Activated T-cell treated with anti-CD3 and anti-CD28 coated beads for 48 hours (primary cell): ENCODE measurements around the gene NECAP2.
"Not testable (repeated sequence)": the region's sequence is repeated elsewhere in the genome, so short reads cannot be mapped to it uniquely, and the experiment has no call there.

Source experiments
- DNase-seq: peaks from one replicate; pipeline ENCODE4 v3.0.0-alpha.2; 2020; ENCODE audit warnings: low read depth

The NECAP2 gene

DNA sequence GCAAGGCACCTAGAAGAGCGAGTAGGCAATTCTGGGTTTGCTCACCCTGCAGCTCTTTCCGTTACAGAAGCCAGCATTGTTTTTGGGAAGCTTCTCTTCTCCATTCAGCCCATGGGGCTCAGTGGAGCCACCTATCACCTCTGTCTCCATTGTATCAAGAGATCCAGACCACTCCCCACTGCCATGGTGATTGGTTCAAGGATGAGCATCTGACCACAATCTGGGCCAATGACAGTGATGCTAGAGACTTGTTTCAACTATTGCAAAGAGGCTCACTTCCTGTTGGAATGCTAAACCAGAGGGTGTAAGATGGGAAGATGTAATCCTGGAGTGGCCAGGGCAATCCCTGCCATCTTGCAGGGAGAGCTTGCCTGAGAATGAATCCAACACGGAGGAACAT lies 9.9 kb upstream of the NECAP2 start:
- DNase-seq, result no peak

DNA sequence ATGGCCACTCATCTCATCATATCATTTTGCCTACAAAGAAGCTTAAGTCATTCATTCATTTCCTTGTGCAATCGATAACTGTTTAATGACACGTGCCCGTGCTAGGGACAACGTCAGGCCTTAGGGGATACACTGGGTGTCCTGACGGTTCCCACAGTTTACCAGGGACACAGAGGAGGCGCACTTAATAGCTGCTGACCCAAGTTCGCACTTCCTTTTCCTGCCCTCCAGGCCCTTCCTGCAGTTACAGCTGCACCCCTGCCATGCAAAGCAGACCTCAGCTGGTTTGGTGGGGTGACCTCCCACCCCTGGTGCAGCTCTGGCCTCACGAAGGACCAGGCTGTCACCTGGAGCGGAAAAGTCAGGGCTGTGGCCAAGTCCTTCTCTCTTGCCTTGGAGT lies 7.5 kb upstream of the NECAP2 start:
- DNase-seq, result no peak

DNA sequence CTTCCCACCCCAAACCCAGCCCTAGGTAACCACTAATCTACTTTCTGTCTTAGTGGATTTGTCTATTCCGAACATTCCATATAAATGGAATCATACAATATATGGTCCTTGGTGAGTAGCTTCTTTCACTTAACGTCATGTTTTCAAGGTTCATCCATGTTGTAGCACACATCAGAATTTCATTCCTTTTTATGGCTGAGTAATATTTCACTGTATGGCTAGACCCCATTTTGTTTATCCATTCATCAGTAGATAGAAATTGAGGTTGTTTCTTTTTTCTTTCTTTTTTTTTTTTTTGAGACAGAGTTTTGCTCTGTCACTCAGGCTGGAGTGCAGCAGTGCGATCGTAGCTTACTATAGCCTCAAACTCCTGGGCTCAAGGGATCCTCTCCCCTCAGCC lies 6.5 kb upstream of the NECAP2 start:
- no peak for DNase-seq

DNA sequence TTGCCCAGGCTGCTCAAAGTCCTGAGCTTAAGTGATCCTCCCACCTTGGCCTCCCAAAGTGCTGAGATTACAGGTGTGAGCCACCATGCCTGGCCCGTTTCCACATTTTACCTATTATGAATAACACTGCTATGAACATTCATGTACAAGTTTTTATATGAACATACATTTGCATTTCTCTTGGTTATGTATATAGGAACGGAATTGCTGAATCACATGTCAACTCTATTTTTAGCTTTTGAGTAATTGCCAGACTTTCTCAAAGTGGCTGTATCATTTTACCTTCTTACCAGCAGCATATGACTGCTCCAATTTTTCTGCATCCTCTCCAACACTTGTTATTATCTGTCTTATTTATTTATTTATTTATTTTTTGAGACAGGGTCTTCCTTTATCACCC lies 6.0 kb upstream of the NECAP2 start:
- no peak for DNase-seq

- no peak for DNase-seq
Measured at GRCh38 chr1:16436946-16437474, 3.5 kb upstream of the NECAP2 start, which contains the start of gene SPATA21. TSS of gene SPATA21 (minus strand) at chr1:16437424. CDS start at chr1:16431371, 6,053 bp downstream.

GRCh38 chr1:16438516-16438915 lies 2.0 kb upstream of the NECAP2 start:
- DNase-seq, result no peak

DNA sequence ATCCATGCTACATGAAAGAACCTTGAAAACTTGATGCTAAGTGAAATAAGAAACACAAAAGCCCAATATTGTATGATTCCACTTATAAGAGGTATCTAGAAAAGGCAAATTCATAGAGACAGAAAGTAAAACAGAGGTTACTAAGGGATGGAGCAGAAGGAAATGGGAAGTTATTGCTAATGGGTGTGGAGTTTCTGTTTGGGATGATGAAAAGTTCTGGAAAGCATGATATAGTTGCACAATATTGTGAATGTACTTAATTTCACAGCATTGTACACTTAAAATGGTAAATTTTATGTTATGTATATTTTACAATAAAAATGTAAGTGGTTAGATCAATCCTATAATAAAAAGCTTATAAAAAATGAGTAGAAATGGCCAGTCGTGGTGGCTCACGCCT lies 1.6 kb upstream of the NECAP2 start:
- no peak for DNase-seq

- DNase-seq, result no peak
Measured at GRCh38 chr1:16440131-16440469, 424 bp upstream of the NECAP2 start.

DNA sequence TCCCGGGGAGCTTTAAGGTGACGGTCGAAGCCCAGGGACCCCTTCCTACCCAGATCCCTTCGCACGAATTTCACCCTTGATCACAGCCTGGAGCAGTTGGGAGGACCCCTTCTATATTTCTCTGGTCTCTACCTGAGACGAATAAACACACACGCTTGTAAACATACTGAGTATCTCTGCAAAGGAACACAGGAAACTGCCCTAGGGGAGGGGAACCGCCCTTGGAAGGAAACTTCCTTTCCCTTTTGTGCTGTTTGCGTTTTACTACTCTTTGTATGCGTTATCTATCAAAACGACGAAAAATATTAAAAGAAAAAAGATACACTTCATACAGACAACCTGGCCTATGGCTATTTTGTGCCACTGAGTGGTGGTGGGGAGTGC lies 750 bp downstream of the NECAP2 start:
- DNase-seq, result no peak

DNA sequence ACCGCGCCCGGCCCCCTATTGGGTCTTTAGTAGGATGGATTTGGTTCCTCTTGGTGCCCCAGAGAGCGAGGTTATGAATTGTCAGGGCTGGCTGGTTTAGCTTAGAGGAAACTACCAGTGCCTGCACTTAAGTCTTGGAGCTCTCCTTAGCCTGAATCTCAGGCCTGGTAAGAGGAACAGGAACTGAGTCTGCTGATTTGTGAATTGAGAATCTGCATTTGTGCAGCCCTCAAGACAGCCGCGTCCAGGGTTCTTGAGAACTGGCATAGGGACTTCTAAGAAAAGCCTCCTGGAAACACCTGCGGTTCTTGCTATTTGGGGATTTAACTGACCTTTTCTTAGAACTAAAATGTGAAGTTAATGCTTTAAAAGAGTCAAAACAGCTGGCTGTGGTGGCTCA lies 1.7 kb downstream of the NECAP2 start:
- DNase-seq, result no peak

GRCh38 chr1:16442941-16443340 lies 2.4 kb downstream of the NECAP2 start:
- no peak for DNase-seq

DNA sequence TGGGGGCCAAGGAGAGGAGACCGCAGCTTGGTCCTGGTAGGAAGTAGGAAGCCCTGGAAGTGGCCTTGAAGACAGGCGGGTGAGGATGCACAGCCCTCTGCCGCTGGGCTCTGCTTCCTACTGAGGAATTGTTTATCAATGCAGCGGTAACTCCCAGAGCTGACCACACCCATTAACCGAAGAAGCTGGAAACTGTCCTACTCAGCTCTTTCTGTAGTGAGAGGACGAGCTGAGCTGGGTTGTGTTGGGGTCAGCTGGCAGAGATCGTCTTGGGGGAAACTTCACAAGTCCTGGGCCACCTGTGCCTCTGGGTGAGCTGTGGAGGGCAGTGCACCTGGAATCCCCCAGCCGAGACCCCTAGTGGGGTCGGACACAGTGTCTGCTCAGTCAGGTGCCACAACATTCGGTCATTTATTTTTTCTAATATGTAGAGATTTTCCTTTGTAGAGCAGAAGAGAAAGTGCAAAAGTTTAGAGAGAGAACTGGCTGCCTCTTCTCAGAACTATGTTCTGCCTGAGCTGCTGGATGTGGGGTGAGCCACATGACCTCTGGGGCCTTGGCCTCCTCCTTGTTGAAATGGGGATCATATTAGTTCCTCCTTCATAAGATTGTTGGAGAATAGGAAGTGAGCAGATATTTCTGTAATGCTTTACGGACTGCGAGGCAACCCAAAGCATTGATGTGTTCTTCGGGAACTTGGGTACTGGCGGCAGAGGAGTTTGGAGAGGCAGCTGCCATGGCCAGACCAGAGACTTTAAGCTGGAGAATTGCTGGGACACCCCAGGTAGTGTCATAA lies 3.6 kb downstream of the NECAP2 start:
- no peak for DNase-seq

DNA sequence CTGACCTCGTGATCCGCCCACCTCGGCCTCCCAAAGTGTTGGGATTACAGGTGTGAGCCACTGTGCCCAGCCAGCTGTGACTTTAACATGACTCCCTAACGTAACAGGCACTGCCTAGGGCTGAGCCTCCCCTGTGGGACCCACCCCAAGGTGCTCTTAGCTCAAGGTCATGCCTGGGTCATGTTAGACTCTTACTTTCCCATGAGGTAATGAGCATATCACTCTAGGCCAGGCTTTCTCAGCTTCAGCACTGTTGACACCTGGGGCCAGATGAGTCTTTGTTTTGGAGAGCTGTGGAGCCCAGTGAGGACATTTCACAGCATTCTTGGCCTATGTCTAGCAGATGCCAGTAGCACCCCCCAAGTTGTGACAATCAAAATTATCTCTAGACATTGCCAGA lies 4.5 kb downstream of the NECAP2 start:
- DNase-seq, result no peak

- DNase-seq, result no peak
Measured at GRCh38 chr1:16446116-16446515, 5.6 kb downstream of the NECAP2 start.

GRCh38 chr1:16447641-16448040 lies 7.1 kb downstream of the NECAP2 start:
- DNase-seq, result no peak

DNA sequence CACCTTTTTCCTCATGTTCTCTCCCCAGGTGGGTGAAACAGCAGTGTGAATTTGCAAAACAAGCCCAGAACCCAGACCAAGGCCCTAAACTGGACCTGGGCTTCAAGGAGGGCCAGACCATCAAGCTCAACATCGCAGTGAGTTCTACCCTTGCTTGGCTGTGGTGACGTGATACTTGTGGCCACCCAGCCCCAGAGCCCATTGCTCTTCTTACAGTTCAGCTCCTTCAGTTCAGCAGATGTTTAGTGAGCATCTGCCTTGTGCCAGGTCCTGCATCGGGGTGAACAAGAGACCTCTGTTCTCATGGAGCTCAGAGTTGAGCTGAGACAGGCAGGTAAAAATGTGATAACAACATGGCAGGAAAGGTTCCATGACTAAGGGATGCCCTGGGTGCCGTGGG lies 8.5 kb downstream of the NECAP2 start:
- DNase-seq, result no peak

DNA sequence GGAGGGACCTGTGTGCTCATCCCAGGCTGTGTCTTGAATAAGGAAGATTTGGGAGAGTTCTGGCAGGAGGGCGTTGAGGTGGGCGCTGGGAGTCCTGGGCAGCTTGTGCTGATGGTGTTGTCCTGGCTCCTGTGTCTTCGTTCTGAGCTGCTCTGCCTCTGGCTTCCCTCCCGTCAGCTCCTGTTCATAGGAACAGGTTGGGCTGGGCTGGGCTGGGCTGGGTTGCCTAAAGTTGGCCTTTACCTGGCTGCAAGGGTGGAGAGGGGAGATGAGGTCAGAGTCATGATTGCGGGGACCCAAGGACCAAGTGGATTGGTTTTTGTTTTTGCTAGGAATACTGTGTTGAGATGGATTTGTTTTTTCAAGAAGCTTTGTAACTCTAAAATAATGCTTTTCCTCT lies 9.1 kb downstream of the NECAP2 start:
- DNase-seq, result no peak

DNA sequence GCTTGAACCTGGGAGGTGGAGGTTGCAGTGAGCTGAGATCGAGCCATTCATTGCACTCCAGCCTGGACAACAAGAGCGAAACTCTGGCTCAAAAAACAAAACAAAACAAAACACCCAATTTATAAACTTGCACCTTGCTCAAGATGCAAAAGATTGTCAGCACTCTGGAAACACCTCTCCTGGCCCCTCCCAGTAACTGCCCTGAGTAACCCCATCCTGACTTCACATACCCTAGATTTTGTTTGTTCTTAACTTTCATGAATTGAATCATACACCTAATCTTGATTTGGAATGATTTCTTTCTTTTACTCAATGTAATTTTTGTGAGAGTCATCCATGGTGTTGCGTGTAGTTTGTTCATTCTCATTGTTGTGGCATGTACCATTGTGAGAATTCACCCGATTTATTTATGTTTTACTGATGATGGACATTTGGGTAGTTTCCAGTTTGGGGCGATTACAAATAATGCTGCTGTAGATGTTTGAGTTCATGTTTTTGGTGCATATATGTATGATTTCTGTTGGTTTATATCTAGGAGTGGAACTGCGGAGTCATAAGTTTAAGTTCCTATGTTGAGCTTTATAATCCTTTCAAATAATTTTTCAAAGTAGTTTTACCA lies 10.4 kb downstream of the NECAP2 start:
- DNase-seq, result no peak

GRCh38 chr1:16451841-16452528 lies 11.5 kb downstream of the NECAP2 start:
- DNase-seq, result no peak

DNA sequence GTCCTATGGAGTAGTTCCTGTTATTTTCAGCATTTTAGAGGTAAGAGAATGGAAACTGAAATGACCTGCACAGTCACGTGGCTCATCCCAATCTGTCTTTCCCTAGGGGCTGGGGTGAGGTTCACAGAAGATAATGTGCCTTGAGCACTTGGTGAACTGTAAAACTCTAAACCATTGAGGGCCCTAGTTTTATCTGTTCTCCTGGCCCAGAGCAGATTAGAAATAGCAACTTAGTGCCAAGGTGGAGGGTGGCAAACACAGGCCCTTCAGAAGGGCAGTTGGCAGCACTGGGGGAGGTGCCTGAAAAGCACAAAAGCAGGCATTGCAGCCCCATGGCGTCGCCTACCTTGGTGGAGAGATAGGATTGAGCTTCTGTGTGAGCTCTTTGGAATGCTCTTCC lies 14.4 kb downstream of the NECAP2 start:
- DNase-seq, result not testable (repeated sequence)

DNA sequence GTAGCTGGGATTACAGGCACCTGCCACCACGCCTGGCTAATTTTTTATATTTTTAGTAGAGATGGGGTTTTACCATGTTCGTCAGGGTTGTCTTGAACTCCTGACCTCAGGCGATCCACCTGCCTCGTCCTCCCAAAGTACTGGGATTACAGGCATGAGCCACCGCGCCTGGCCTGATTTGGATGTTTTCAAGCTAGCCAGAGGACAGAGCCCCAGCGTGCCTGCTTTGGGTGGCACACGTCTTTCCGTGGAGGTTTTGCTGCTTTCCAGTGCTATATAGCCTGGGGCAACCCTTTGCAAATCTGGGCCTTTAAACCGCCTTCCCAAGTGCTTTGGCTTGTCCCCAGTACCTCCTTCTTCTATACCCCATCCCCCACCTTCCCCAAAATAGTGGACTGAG lies 15.6 kb downstream of the NECAP2 start:
- not testable (repeated sequence) for DNase-seq

DNA sequence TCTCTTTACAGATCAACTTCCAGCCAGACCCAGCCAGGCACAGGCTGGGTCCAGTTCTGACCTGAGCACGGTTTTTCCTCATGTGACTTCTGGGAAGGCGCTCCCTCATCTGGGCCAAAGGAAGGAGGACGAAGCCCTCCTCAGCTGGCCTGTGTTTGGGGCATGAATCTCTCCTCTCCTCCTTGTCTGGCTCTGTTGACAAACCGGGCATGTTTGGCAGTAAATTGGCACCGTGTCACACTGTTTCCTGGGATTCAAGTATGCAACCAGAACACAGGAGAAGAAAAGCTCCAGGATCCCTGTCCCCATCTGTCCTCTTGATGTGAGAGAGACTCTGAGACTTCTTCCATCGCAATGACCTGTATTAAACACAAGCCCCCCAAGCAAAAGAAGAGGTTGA lies 18.3 kb downstream of the NECAP2 start:
- no peak for DNase-seq

DNA sequence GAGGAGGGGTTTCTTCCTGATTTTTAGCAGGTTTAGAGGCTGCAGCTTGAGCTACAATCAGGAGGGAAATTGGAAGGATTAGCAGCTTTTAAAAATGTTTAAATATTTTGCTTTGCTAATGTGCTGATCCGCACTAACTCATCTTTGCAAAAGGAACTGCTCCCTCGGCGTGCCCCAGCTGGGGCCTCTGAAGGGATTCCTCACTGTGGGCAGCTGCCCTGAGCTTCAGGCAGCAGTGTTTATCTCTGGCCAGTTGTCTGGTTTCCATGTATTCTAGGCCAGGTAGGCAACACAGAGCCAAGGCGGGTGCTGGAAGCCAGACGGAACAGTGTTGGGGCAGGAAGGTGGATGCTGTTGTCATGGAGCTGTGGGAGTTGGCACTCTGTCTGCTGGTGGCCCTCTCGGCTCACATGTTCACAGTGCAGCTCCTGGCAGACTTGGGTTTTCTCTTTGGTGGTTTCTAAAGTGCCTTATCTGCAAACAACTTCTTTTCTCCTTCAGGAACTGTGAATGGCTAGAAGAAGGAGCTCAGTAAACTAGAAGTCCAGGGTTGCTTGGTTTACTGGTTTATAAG lies 18.9 kb downstream of the NECAP2 start:
- no peak for DNase-seq
